A673 (cell line): ENCODE measurements around the gene SLC25A31.

Experiments used
- EZH2 ChIP-seq: fragments of 200-600 bp; sonication (generic); IDR thresholded peaks from 2 replicates; pipeline ENCODE4 v1.6.1; 2017; ENCODE audit warnings: borderline replicate concordance, low read depth, mild to moderate bottlenecking, mixed read lengths, antibody characterized with exemption, low read length; ENCODE audit not compliant: poor library complexity, severe bottlenecking
- TF ChIP-seq, protein P1 (sequence below): fragments of 300-800, 200-600 bp; sonication (generic); conservative IDR thresholded peaks from 2 replicates; pipeline ENCODE4 v1.5.1; 2017; ENCODE audit warnings: low read depth, mild to moderate bottlenecking, antibody characterized with exemption, low read length, moderate library complexity, mixed read lengths

DNA sequence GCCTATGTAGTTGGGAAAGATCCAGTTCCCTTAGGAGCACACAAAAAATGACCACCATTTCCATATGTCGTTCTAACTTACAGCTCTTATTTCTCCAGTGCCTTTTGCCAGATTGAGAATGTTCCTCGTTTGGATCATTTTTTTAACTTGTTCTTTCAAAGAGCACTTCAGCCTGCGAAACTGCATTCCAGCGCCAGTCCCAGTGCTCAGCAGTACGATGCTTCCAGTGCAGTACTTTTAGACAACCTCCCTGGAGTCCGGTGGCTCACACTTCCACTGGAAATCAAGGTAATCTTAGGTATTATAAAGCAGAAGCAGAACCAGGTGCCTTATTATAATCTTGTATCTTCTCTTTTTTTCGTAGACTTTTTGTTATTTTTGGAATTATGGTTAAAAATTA lies 42.6 kb upstream of the SLC25A31 start:
- TF ChIP-seq, protein P1, sequence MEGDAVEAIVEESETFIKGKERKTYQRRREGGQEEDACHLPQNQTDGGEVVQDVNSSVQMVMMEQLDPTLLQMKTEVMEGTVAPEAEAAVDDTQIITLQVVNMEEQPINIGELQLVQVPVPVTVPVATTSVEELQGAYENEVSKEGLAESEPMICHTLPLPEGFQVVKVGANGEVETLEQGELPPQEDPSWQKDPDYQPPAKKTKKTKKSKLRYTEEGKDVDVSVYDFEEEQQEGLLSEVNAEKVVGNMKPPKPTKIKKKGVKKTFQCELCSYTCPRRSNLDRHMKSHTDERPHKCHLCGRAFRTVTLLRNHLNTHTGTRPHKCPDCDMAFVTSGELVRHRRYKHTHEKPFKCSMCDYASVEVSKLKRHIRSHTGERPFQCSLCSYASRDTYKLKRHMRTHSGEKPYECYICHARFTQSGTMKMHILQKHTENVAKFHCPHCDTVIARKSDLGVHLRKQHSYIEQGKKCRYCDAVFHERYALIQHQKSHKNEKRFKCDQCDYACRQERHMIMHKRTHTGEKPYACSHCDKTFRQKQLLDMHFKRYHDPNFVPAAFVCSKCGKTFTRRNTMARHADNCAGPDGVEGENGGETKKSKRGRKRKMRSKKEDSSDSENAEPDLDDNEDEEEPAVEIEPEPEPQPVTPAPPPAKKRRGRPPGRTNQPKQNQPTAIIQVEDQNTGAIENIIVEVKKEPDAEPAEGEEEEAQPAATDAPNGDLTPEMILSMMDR = no peak
- TF ChIP-seq EZH2 = no peak
